Fibroblast of lung (primary cell): Measurements from ENCODE around the gene AGAP1. TPM values are rescaled to one million over a fixed set of nuclear protein-coding genes. Genes with fewer than 3 reads are reported as not detected.

Experiments
- DNase-seq, 2 donors: peaks; one replicate each; pipeline versions ENCODE4 v3.0.0 to v3.0.0-alpha.2; 2010; ENCODE audit warnings: low read depth in 2 of 2
- H2AFZ ChIP-seq: 2 replicates; pipeline ENCODE4 v1.5.1; 2012; ENCODE audit warnings: low read length, control low read depth, inconsistent platforms
- H3K27ac ChIP-seq: 2 replicates; pipeline ENCODE4 v1.5.1; 2011; ENCODE audit warnings: low read length, control low read depth; ENCODE audit not compliant: insufficient read depth
- H3K27me3 ChIP-seq: 2 replicates; pipeline ENCODE4 v1.5.1; 2011; ENCODE audit warnings: mild to moderate bottlenecking, low read length; ENCODE audit not compliant: control insufficient read depth, insufficient read depth
- H3K36me3 ChIP-seq: 2 replicates; pipeline ENCODE4 v1.5.1; 2011; ENCODE audit warnings: low read length; ENCODE audit not compliant: control insufficient read depth, insufficient read depth
- H3K4me1 ChIP-seq: 2 replicates; pipeline ENCODE4 v1.5.1; 2011; ENCODE audit warnings: low read length; ENCODE audit not compliant: control insufficient read depth, insufficient read depth; ENCODE audit errors: extremely low read depth
- H3K4me2 ChIP-seq: 2 replicates; pipeline ENCODE4 v1.5.1; 2011; ENCODE audit warnings: low read length, control low read depth; ENCODE audit not compliant: insufficient read depth; ENCODE audit errors: extremely low read depth
- H3K4me3 ChIP-seq, 4 experiments: fragments of 200-600 bp in 1 of 4; sonication (generic) in 1 of 4; replicated peaks in 1 of 4; 2 replicates each; pipeline ENCODE4 v1.5.1; 2011 to 2016; ENCODE audit warnings: low read length in 4 of 4, low read depth in 3 of 4, mild to moderate bottlenecking in 3 of 4, control low read depth in 2 of 4, inconsistent platforms in 1 of 4, mixed read lengths in 1 of 4; ENCODE audit not compliant: insufficient read depth in 1 of 4; ENCODE audit errors: control extremely low read depth in 1 of 4
- H3K79me2 ChIP-seq: 2 replicates; pipeline ENCODE4 v1.5.1; 2012; ENCODE audit warnings: mild to moderate bottlenecking, low read length, inconsistent platforms; ENCODE audit not compliant: control insufficient read depth, insufficient read depth
- H3K9ac ChIP-seq: 2 replicates; pipeline ENCODE4 v1.5.1; 2011; ENCODE audit warnings: mild to moderate bottlenecking, low read length, control low read depth; ENCODE audit not compliant: insufficient read depth
- H3K9me3 ChIP-seq: 2 replicates; pipeline ENCODE4 v1.5.1; 2012; ENCODE audit warnings: low read depth, low read length; ENCODE audit not compliant: control insufficient read depth, insufficient read depth
- H4K20me1 ChIP-seq: 2 replicates; pipeline ENCODE4 v1.5.1; 2011; ENCODE audit warnings: low read length; ENCODE audit not compliant: control insufficient read depth, insufficient read depth; ENCODE audit errors: extremely low read depth
- CTCF ChIP-seq, 2 donors: IDR thresholded peaks in 1 of 2; conservative IDR thresholded peaks in 1 of 2; 1 replicate in 1 of 2; 2 replicates in 1 of 2; pipeline ENCODE4 v1.5.1; 2011 to 2012; ENCODE audit warnings: low read length in 2 of 2, control low read depth in 1 of 2, inconsistent platforms in 1 of 2, low read depth in 1 of 2, mild to moderate bottlenecking in 1 of 2
- EZH2 ChIP-seq: IDR thresholded peaks from 2 replicates; pipeline ENCODE4 v1.5.1; 2012; ENCODE audit warnings: low read length, control low read depth, mild to moderate bottlenecking; ENCODE audit errors: missing control alignments
- polyA plus RNA-seq, 2 donors: library from polyadenylated mRNA; depleted of rRNA in 1 of 2; stranded (reverse) in 1 of 2; unstranded in 1 of 2; fragments of >200 nt; gene quantifications; 2 replicates each; pipeline ENCODE4 v1.2.1, GENCODE V29; 2011 to 2012; ENCODE audit warnings: missing spikeins in 1 of 2
- total RNA-seq: library from RNA; depleted of rRNA; stranded (reverse); fragments of >200 nt; gene quantifications from 2 replicates; pipeline ENCODE4 v1.2.1, GENCODE V29; 2014

Gene AGAP1
- total and polyA plus RNA-seq, 2 donors (not counting 1 experiment from before 2014, with no cell fraction given): 10.6 to 14.0 TPM

DNA sequence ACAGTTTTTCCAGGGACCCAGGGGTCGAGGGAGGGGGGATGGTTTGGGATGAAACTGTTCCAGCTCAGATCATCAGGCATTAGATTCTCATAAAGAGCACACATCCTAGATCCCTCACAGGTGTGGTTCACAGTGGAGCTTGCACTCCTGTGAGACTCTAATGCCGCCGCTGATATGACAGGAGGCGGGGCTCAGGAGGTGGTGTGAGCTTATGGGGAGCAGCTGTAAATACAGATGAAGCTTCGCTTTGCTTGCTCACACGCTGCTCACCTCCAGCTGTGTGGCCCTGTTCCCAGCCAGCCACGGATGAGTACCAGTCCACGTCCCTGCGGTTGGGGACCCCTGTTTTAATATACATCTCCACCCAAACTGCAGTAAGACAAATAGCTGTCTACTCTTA, 204.2 kb downstream of the AGAP1 start:
- no peak overlapping the region for H2AFZ ChIP-seq
- no peak overlapping the region for H3K27ac ChIP-seq
- H4K20me1 ChIP-seq: no peaks in the 10 kb centered on the region
- no peaks in the 10 kb centered on the region for H3K9me3 ChIP-seq
- no peak overlapping the region for H3K4me3 ChIP-seq
- H3K27me3 ChIP-seq: no peaks in the 10 kb centered on the region
- peaks cover 5% of the 10 kb centered on the region for H3K4me1 ChIP-seq
- no peaks in the 10 kb centered on the region for H3K36me3 ChIP-seq
- H3K79me2 ChIP-seq: no peaks in the 10 kb centered on the region
- no peak overlapping the region for H3K4me2 ChIP-seq
- peak in 1 of 2 donors; percentile 28 for DNase-seq
- H3K9ac ChIP-seq: no peak overlapping the region
- TF ChIP-seq EZH2 (no peak), CTCF (conservative IDR thresholded peaks at IDR 0.05 in 1 of 2, IDR thresholded peaks at IDR 0.05 in 1 of 2; ENCODE audit: low read depth in 1 of 2, low read length in 2 of 2) (no peak)

DNA sequence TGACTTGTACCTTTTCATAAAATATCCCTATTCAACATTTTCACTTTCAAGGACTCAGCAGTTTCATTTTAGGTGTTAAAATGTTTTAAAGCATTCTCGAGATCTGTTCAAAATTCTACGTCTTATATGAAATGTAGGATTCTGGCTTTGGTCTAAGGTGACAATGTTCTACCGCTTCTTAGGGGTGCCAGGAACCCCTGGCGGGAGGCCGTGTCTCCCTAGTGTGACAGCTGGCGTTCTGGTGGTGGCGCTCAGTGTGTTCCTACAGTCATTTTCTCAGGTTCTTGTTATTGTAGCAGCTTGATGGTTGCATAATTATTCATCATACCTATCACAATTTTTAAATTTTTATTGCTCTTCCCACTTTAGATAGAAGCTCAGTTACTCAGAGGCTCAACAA, 204.6 kb downstream of the AGAP1 start:
- no peaks in the 10 kb centered on the region for H3K27me3 ChIP-seq
- no peak for TF ChIP-seq EZH2
- no peaks in the 10 kb centered on the region for H3K9me3 ChIP-seq
- H2AFZ ChIP-seq: no peak overlapping the region
- no peaks in the 10 kb centered on the region for H3K36me3 ChIP-seq
- H3K4me1 ChIP-seq: peaks cover 8% of the 10 kb centered on the region
- H3K4me2 ChIP-seq: no peak overlapping the region
- no peak overlapping the region for H3K27ac ChIP-seq
- no peaks in the 10 kb centered on the region for H4K20me1 ChIP-seq
- no peak overlapping the region for H3K4me3 ChIP-seq
- no peak for DNase-seq
- no peak overlapping the region for H3K9ac ChIP-seq
- H3K79me2 ChIP-seq: no peaks in the 10 kb centered on the region

- no peak overlapping the region for H2AFZ ChIP-seq
- H3K4me2 ChIP-seq: no peak overlapping the region
- H3K27ac ChIP-seq: no peak overlapping the region
- H3K9me3 ChIP-seq: no peaks in the 10 kb centered on the region
- H3K4me1 ChIP-seq: peaks cover 9% of the 10 kb centered on the region
- DNase-seq: no peak
- H3K36me3 ChIP-seq: no peaks in the 10 kb centered on the region
- no peaks in the 10 kb centered on the region for H4K20me1 ChIP-seq
- H3K79me2 ChIP-seq: peaks cover 3% of the 10 kb centered on the region
- TF ChIP-seq CTCF (conservative IDR thresholded peaks at IDR 0.05 in 1 of 2, IDR thresholded peaks at IDR 0.05 in 1 of 2; ENCODE audit: low read depth in 1 of 2, low read length in 2 of 2) (no peak), EZH2 (no peak)
- H3K27me3 ChIP-seq: no peaks in the 10 kb centered on the region
- no peak overlapping the region for H3K4me3 ChIP-seq
- H3K9ac ChIP-seq: no peak overlapping the region
These were observed 205.7 kb downstream of the AGAP1 start for GRCh38 chr2:235699576-235699975.
